GM12874 (cell line): Measurements from ENCODE around the gene STUB1.

Experiments
- TF ChIP-seq, protein P1 (sequence below): IDR thresholded peaks from 2 replicates; pipeline ENCODE4 v1.5.1; 2011; ENCODE audit warnings: low read depth, mild to moderate bottlenecking, control low read depth, low read length, moderate library complexity; ENCODE audit not compliant: insufficient read depth

STUB1 gene

DNA sequence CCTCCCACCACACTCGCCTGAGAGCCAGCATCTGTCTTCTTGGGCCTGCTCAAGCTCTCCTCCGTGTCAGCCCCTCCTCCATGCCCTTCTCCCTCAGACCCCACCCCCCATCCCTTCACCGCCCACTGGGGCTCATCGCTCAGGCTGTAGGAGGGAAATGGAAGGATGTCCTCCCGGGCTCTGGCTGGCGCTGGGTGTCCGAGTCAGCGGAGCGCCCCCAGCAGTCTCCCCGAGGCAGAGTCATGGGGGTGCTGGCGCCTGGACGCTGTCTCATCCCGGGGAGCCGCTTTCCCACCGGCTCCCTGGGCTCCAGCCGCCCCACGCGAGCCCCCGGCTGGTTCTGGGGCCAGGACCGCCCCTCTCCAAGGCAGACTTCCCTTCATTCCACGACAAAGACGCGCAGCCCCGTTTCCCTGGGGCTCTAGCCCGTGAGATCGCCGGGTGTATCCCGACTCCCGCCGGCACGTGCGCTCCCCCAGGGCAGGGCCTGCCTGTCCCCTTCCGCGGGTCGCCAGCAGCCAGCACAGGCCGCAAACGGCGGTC lies 40.3 kb downstream of the STUB1 start:
- TF ChIP-seq, protein P1, sequence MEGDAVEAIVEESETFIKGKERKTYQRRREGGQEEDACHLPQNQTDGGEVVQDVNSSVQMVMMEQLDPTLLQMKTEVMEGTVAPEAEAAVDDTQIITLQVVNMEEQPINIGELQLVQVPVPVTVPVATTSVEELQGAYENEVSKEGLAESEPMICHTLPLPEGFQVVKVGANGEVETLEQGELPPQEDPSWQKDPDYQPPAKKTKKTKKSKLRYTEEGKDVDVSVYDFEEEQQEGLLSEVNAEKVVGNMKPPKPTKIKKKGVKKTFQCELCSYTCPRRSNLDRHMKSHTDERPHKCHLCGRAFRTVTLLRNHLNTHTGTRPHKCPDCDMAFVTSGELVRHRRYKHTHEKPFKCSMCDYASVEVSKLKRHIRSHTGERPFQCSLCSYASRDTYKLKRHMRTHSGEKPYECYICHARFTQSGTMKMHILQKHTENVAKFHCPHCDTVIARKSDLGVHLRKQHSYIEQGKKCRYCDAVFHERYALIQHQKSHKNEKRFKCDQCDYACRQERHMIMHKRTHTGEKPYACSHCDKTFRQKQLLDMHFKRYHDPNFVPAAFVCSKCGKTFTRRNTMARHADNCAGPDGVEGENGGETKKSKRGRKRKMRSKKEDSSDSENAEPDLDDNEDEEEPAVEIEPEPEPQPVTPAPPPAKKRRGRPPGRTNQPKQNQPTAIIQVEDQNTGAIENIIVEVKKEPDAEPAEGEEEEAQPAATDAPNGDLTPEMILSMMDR, result peak; percentile 47

DNA sequence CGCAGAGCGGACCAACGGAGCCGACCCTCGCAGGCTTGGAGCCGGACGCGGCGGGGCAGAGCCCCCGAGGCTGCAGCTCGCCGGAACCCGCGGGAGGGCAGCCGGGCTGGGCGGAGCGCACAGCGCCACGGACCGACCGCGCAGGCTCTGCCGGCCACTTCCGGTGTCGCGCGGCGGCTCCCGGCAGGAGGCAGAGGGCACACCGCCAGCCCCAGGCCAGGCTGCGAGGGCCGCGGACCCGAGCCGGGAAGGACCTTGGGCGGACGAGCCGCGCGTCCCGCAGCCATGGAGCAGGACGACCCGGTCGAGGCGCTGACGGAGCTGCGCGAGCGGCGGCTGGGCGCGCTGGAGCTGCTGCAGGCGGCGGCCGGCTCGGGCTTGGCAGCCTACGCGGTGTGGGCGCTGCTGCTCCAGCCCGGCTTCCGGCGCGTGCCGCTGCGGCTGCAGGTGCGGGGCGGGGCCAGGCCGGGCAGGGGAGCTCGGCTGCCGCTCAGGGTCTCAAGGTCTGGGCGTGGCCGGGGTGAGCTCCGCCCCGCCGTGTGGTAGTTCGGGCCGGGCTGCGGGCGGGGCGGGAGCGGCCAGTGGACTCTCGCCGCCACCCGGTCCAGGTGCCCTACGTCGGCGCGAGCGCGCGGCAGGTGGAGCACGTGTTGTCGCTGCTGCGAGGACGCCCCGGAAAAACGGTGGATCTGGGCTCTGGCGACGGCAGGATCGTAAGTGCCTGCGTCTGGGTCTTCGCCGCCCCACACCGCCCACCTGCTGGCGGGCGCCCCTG lies 41.0 kb downstream of the STUB1 start, which contains the start of gene ANTKMT:
Gene ANTKMT (plus strand): TSS at position 157 of the 775 bp plus-strand sequence. CDS start 129 bp downstream, at position 286.
- TF ChIP-seq, protein P1, result no peak

DNA sequence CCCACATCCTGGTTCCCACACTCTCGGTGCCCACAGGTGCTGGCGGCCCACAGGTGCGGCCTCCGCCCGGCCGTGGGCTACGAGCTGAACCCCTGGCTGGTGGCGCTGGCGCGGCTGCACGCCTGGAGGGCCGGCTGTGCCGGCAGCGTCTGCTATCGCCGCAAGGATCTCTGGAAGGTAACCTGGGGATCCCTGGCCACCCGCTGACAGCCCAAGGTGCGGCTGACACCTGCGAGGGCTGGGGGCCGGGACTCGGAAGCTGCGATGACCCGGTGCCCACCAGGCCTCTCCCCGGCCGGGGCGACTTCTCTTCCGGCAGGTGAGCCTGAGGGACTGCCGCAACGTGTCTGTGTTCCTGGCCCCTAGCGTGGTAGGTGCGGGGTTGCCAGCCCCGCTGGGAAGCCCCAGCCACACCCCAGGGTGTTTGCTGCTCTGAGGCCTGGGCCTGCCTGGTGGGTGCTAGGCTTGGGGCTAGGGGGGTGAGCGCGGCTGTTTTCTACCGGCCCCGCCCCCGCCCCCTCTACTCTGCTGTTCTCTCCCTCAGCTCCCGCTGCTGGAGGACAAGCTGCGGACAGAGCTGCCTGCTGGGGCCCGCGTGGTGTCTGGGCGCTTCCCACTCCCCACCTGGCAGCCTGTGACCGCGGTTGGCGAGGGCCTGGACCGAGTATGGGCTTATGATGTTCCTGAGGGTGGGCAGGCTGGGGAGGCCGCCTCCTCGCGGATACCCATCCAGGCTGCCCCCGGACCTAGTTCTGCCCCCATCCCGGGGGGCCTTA lies 41.7 kb downstream of the STUB1 start:
- TF ChIP-seq, protein P1, result no peak

DNA sequence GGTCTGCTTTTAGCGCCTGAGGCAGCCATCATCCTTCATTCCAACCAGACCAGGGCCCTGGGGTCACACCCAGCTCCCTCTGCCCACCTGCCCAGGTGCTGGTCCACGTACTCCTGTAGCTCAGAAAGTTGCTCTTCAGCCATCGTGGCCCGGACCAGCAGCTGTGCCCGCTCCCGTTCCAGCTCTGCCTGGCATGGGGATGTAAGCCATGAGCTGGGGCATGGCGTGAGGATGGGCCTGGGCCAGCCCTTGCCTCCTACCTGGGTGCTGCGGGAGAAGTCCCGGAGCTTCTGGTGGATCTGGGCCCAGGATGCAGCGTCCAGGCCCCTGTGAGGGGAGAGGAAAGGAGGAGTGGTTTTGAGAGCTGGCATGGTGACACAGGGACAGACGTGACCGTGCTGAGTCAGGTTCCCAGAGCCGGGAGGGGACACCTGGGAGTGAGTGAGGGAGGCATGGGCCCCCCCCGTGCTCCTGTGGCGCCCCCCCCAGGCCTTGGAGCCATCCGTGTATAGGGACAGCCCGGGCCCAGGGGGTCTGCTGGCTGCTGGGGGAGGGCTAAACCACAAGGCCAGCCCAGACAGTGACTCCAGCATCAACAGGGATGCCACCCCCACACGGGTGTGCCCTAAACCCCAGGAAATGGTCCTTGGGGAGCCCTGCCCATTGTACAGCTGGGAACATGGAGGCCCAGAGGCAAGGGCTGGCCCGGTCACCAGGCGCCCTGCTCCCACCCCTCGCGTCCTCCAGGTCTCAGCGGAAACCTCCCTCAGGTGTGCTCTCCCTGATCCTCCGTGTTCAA lies 42.8 kb downstream of the STUB1 start:
- TF ChIP-seq, protein P1, result no peak

DNA sequence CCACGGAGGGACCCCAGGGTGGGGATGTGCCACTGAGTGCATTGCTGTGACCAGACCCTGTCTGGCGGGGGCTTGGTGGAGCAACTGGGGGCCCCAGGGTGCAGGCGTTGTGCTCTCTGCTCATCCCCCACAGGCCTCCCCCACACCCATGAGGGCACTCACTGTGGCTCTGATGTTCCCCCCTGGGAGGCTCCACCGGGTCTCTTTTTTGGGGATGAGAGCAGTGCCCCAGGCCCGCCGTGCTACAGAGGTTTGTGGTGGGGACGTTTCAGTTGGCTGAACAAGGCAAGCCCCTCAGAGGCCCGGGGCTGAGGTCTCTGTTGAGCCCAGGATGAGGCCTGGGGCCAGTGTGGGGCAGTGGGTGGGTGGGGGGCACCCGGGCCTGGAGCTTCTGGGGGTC lies 43.5 kb downstream of the STUB1 start:
- TF ChIP-seq, protein P1, result no peak

DNA sequence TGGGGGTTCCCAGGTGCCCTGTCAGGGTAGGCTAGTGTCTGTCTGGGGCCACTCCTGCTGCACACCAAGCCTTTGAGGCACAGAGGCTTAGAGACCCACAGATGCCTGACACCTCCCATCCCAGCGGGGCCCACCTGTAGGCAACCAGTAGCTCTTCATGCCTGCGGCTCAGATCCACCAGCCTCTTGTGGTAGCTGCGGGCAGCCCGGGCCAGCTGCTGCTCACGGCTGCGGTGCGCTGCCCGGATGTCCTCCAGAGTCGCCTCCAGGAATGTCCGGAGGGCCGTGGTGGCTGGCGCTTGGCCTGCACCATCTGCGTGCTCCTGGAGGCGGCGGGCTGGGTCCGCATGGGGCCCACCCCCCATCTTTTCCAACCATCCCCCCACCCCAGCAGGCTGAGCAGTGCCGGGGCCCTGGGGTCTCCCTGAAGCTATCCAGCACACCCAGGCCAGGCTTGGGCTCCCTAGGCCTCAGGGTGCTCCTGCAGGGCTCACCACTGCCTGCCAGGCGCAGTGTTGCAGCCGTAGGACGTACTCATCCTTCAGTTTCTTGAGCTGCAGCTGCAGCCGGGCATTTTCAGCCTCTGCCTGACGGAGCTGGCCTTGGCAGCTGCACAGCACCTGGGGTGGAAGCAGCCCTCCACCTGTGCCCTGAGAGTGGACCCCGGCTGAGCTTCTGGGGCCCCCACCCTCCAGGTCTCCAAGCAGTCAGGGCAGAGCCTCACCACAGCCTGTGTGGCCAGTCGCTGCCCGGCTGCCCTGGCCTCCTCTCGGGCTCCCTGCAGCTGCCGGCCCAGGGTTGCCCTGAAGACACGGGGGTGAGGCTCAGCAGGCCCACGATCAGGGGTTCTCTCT lies 44.2 kb downstream of the STUB1 start:
- TF ChIP-seq, protein P1, result no peak
